Uterus (tissue), 2 donors: Measurements from ENCODE around the gene CBFA2T3.

Source experiments
- POLR2A ChIP-seq, 2 donors: fragments of 450-650 bp; IDR thresholded peaks; one replicate each; pipeline ENCODE4 v1.6.1; 2016; ENCODE audit warnings: antibody characterized with exemption in 2 of 2, mild to moderate bottlenecking in 1 of 2, moderate library complexity in 1 of 2
- TF ChIP-seq, protein P1 (sequence below), 4 experiments: fragments of 200-600 bp in 2 of 4; fragments of 450-650 bp in 2 of 4; sonication (generic) in 2 of 4; IDR thresholded peaks; one replicate each; pipeline ENCODE4 v1.5.1; 2016 to 2019; ENCODE audit warnings: antibody characterized with exemption in 4 of 4, mild to moderate bottlenecking in 2 of 4, moderate library complexity in 1 of 4

GRCh38 chr16:88850531-88851199, 126.3 kb downstream of the CBFA2T3 start:
- TF ChIP-seq, protein P1, sequence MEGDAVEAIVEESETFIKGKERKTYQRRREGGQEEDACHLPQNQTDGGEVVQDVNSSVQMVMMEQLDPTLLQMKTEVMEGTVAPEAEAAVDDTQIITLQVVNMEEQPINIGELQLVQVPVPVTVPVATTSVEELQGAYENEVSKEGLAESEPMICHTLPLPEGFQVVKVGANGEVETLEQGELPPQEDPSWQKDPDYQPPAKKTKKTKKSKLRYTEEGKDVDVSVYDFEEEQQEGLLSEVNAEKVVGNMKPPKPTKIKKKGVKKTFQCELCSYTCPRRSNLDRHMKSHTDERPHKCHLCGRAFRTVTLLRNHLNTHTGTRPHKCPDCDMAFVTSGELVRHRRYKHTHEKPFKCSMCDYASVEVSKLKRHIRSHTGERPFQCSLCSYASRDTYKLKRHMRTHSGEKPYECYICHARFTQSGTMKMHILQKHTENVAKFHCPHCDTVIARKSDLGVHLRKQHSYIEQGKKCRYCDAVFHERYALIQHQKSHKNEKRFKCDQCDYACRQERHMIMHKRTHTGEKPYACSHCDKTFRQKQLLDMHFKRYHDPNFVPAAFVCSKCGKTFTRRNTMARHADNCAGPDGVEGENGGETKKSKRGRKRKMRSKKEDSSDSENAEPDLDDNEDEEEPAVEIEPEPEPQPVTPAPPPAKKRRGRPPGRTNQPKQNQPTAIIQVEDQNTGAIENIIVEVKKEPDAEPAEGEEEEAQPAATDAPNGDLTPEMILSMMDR (IDR thresholded peaks at IDR 0.05): no peak
- no peak for TF ChIP-seq POLR2A (IDR thresholded peaks at IDR 0.05)
